CD4-positive, alpha-beta T cell (primary cell): ENCODE measurements around the gene TPGS2. TPM values are rescaled to one million over a fixed set of nuclear protein-coding genes. Genes with fewer than 3 reads are reported as not detected.

Source experiments
- ATAC-seq: fragments of 200-7000 bp; cut with Tn5 transposase; one replicate; pipeline ENCODE4 v1.10.0; 2022; ENCODE audit warnings: mild to moderate bottlenecking; ENCODE audit not compliant: poor library complexity
- CTCF ChIA-PET: fragments of 350-600 bp; sonication (Branson Sonifier 250); formaldehyde crosslinking; loops from one replicate; lab custom pipeline; 2021; ENCODE audit warnings: antibody characterized with exemption, inconsistent platforms; lab: Charles Lee
- POLR2A ChIA-PET: fragments of 350-600 bp; sonication (Branson Sonifier 250); formaldehyde crosslinking; loops from one replicate; lab custom pipeline; 2021; ENCODE audit warnings: antibody characterized with exemption, inconsistent platforms; lab: Charles Lee
- DNase-seq, 14 experiments: peaks; one replicate each; pipeline ENCODE4 v3.0.0-alpha.2; 2013 to 2020; ENCODE audit warnings: mixed read lengths in 2 of 14
- H3K27ac ChIP-seq, 2 donors: one replicate each; pipeline versions ENCODE4 v1.5.1 to v1.7.0; 2013; ENCODE audit warnings: low read length in 2 of 2, low read depth in 1 of 2, mild to moderate bottlenecking in 1 of 2
- H3K27me3 ChIP-seq, 2 experiments: 1 replicate in 1 of 2; 2 replicates in 1 of 2; pipeline versions ENCODE4 v1.6.1 to v1.7.0; 2013; ENCODE audit warnings: low read length in 2 of 2, control low read depth in 1 of 2, mild to moderate bottlenecking in 1 of 2, moderate library complexity in 1 of 2; ENCODE audit not compliant: insufficient read depth in 2 of 2, control insufficient read depth in 1 of 2
- H3K36me3 ChIP-seq: one replicate; pipeline ENCODE4 v1.6.1; 2013; ENCODE audit warnings: low read length, control low read depth; ENCODE audit not compliant: insufficient read depth
- H3K4me1 ChIP-seq: one replicate; pipeline ENCODE4 v1.6.1; 2013; ENCODE audit warnings: low read length, control low read depth; ENCODE audit not compliant: insufficient read depth
- H3K4me3 ChIP-seq: one replicate; pipeline ENCODE4 v1.5.1; 2013; ENCODE audit warnings: mild to moderate bottlenecking, low read length, moderate library complexity
- H3K9me3 ChIP-seq, 2 experiments: 1 replicate in 1 of 2; 2 replicates in 1 of 2; pipeline versions ENCODE4 v1.6.1 to v1.7.0; 2013; ENCODE audit warnings: low read length in 2 of 2, mild to moderate bottlenecking in 2 of 2, control low read depth in 1 of 2, moderate library complexity in 1 of 2; ENCODE audit not compliant: control insufficient read depth in 1 of 2, insufficient read depth in 1 of 2
- H3K27ac Mint-ChIP-seq: one replicate; pipeline ENCODE4 v1.8.0; 2020; ENCODE audit warnings: mixed read lengths
- H3K27me3 Mint-ChIP-seq: one replicate; pipeline ENCODE4 v1.8.0; 2021; ENCODE audit warnings: mixed read lengths
- H3K36me3 Mint-ChIP-seq: one replicate; pipeline ENCODE4 v1.8.0; 2021; ENCODE audit warnings: low read depth, mixed read lengths
- H3K4me1 Mint-ChIP-seq: one replicate; pipeline ENCODE4 v1.8.0; 2021; ENCODE audit warnings: low read depth, mixed read lengths
- H3K4me3 Mint-ChIP-seq: one replicate; pipeline ENCODE4 v1.8.0; 2020; ENCODE audit warnings: mild to moderate bottlenecking, mixed read lengths
- H3K9me3 Mint-ChIP-seq: one replicate; pipeline ENCODE4 v1.8.0; 2020; ENCODE audit warnings: mixed read lengths
- CTCF ChIP-seq: fragments of 200-600 bp; IDR thresholded peaks from one replicate; pipeline ENCODE4 v1.8.0; 2022; ENCODE audit warnings: antibody characterized with exemption, mild to moderate bottlenecking
- intact Hi-C, 2 experiments: fragments of 100-400 bp; cut with DNase I in 1 of 2; cut with micrococcal nuclease in 1 of 2; formaldehyde crosslinking; loops; one replicate each; pipeline versions ENCODE4 v1.15.1 to v1.9.0; 2023 to 2025; cut with DNase I, micrococcal nuclease
- total RNA-seq, 174 experiments: library from RNA in 2 of 174; stranded (reverse) in 2 of 174; gene quantifications; one replicate each; pipeline ENCODE4 v1.2.3 and lab custom pipeline; 2021 to 2026

TPGS2 gene
- total RNA-seq, 2 experiments from 2014 or later: 16.4 to 19.0 TPM

- Mint-ChIP-seq H3K27ac (no peak overlapping the region), H3K27me3 (no peaks in the 10 kb centered on the region), H3K36me3 (peaks cover 69% of the 10 kb centered on the region), H3K4me1 (peaks cover 6% of the 10 kb centered on the region), H3K4me3 (no peak overlapping the region), H3K9me3 (no peaks in the 10 kb centered on the region)
- TF ChIP-seq CTCF: no peak
- Histone ChIP-seq H3K27me3 (no peaks in the 10 kb centered on the region), H3K4me3 (no peak overlapping the region), H3K9me3 (no peaks in the 10 kb centered on the region), H3K4me1 (no peaks in the 10 kb centered on the region), H3K27ac (no peak overlapping the region), H3K36me3 (peaks cover 8% of the 10 kb centered on the region)
- POLR2A ChIA-PET: no interaction called here
- CTCF ChIA-PET: no interaction called here
- intact Hi-C loops: no loop called here
- ATAC-seq (no peak), DNase-seq (no peak)
These were observed 14.4 kb upstream of the TPGS2 start for GRCh38 chr18:36843199-36843598.

- TF ChIP-seq CTCF: no peak
- Mint-ChIP-seq H3K36me3 (peaks cover 79% of the 10 kb centered on the region), H3K27me3 (no peaks in the 10 kb centered on the region), H3K4me1 (peaks cover 6% of the 10 kb centered on the region), H3K27ac (no peak overlapping the region), H3K4me3 (no peak overlapping the region), H3K9me3 (no peaks in the 10 kb centered on the region)
- peaks cover 20% of the 10 kb centered on the region for H3K36me3 ChIP-seq
- ChIA-PET POLR2A (no interaction called here), CTCF (interaction anchor here (1.2 kb wide), 1 partner anchor 11 kb away, joined by 4 read pairs; the partner anchor contains the start of genes KIAA1328 and TPGS2)
- H3K27me3 ChIP-seq: no peaks in the 10 kb centered on the region
- DNase-seq (no peak), ATAC-seq (no peak)
- no peaks in the 10 kb centered on the region for H3K9me3 ChIP-seq
- H3K4me3 ChIP-seq: no peak overlapping the region
- no peaks in the 10 kb centered on the region for H3K4me1 ChIP-seq
- no peak overlapping the region for H3K27ac ChIP-seq
- intact Hi-C loops: no loop called here
These were observed 11.0 kb upstream of the TPGS2 start for GRCh38 chr18:36839835-36840234.

- intact Hi-C loops: no loop called here
- H3K36me3 ChIP-seq: peaks cover 19% of the 10 kb centered on the region
- ChIA-PET POLR2A (no interaction called here), CTCF (no interaction called here)
- no peak overlapping the region for H3K27ac ChIP-seq
- H3K4me1 Mint-ChIP-seq: peaks cover 13% of the 10 kb centered on the region
- no peaks in the 10 kb centered on the region for H3K27me3 ChIP-seq
- H3K4me1 ChIP-seq: no peaks in the 10 kb centered on the region
- DNase-seq (no peak), ATAC-seq (no peak)
- H3K9me3 Mint-ChIP-seq: no peaks in the 10 kb centered on the region
- no peak for TF ChIP-seq CTCF
- H3K9me3 ChIP-seq: no peaks in the 10 kb centered on the region
- H3K4me3 ChIP-seq: no peak overlapping the region
- H3K27ac Mint-ChIP-seq: no peak overlapping the region
- H3K27me3 Mint-ChIP-seq: no peaks in the 10 kb centered on the region
- no peak overlapping the region for H3K4me3 Mint-ChIP-seq
- peaks cover 56% of the 10 kb centered on the region for H3K36me3 Mint-ChIP-seq
These were observed 7.1 kb upstream of the TPGS2 start for GRCh38 chr18:36835927-36836326.
